H9 (cell line): ENCODE data around the gene ANKRD50. TPM values are rescaled to one million over a fixed set of nuclear protein-coding genes. Genes with fewer than 3 reads are reported as not detected.

Experiments used
- DNase-seq: peaks from one replicate; pipeline ENCODE4 v3.0.0-alpha.2; 2017
- H2AFZ ChIP-seq: one replicate; pipeline ENCODE4 v1.6.1; 2013; ENCODE audit warnings: mild to moderate bottlenecking, low read length, control low read depth, moderate library complexity
- H2AK5ac ChIP-seq: 2 replicates; pipeline ENCODE4 v1.6.1; 2013; ENCODE audit warnings: low read length, control low read depth, mixed read lengths; ENCODE audit not compliant: insufficient read length
- H2BK120ac ChIP-seq: one replicate; pipeline ENCODE4 v1.6.1; 2013; ENCODE audit warnings: low read depth, mild to moderate bottlenecking, low read length, control low read depth, inconsistent platforms; ENCODE audit not compliant: poor library complexity, severe bottlenecking
- H2BK12ac ChIP-seq: 2 replicates; pipeline ENCODE4 v1.6.1; 2013; ENCODE audit warnings: low read length, control low read depth, mixed read lengths, low read depth; ENCODE audit not compliant: insufficient read length
- H2BK15ac ChIP-seq: 2 replicates; pipeline ENCODE4 v1.6.1; 2013; ENCODE audit warnings: low read depth, low read length, control low read depth
- H2BK20ac ChIP-seq: one replicate; pipeline ENCODE4 v1.6.1; 2013; ENCODE audit warnings: low read depth, mild to moderate bottlenecking, low read length, control low read depth, inconsistent platforms; ENCODE audit not compliant: poor library complexity, severe bottlenecking
- H2BK5ac ChIP-seq: 2 replicates; pipeline ENCODE4 v1.6.1; 2013; ENCODE audit warnings: low read length, control low read depth, mixed read lengths; ENCODE audit not compliant: insufficient read length
- H3K14ac ChIP-seq: 2 replicates; pipeline ENCODE4 v1.6.1; 2013; ENCODE audit warnings: low read length, control low read depth; ENCODE audit not compliant: insufficient read depth
- H3K18ac ChIP-seq: 2 replicates; pipeline ENCODE4 v1.6.1; 2013; ENCODE audit warnings: low read depth, mild to moderate bottlenecking, mixed read lengths, low read length, control low read depth; ENCODE audit not compliant: insufficient read length
- H3K23ac ChIP-seq: 2 replicates; pipeline ENCODE4 v1.6.1; 2013; ENCODE audit warnings: low read length, control low read depth, mixed read lengths, low read depth; ENCODE audit not compliant: insufficient read length
- H3K23me2 ChIP-seq: 2 replicates; pipeline ENCODE4 v1.6.1; 2013; ENCODE audit warnings: low read depth, mild to moderate bottlenecking, mixed read lengths, low read length, control low read depth; ENCODE audit not compliant: insufficient read length, poor library complexity, severe bottlenecking
- H3K27ac ChIP-seq: 2 replicates; pipeline ENCODE4 v1.5.1; 2013; ENCODE audit warnings: low read length, control low read depth, mixed read lengths, low read depth; ENCODE audit not compliant: insufficient read length
- H3K27me3 ChIP-seq: 2 replicates; pipeline ENCODE4 v1.6.1; 2013; ENCODE audit warnings: low read length, control low read depth, inconsistent platforms; ENCODE audit not compliant: insufficient read depth
- H3K4ac ChIP-seq: 2 replicates; pipeline ENCODE4 v1.6.1; 2013; ENCODE audit warnings: low read depth, mild to moderate bottlenecking, control low read depth, inconsistent platforms, low read length, moderate library complexity
- H3K4me1 ChIP-seq: 2 replicates; pipeline ENCODE4 v1.6.1; 2013; ENCODE audit warnings: low read length, control low read depth, inconsistent platforms; ENCODE audit not compliant: insufficient read depth
- H3K4me2 ChIP-seq: 2 replicates; pipeline ENCODE4 v1.6.1; 2013; ENCODE audit warnings: low read length, control low read depth, mixed read lengths; ENCODE audit not compliant: insufficient read length, insufficient read depth
- H3K56ac ChIP-seq: 2 replicates; pipeline ENCODE4 v1.6.1; 2013; ENCODE audit warnings: low read depth, mild to moderate bottlenecking, mixed read lengths, low read length, control low read depth; ENCODE audit not compliant: insufficient read length
- H3K79me1 ChIP-seq: 2 replicates; pipeline ENCODE4 v1.6.1; 2013; ENCODE audit warnings: low read depth, mild to moderate bottlenecking, moderate library complexity, low read length, control low read depth, inconsistent platforms; ENCODE audit not compliant: insufficient read depth, poor library complexity, severe bottlenecking
- H3K79me2 ChIP-seq: 2 replicates; pipeline ENCODE4 v1.6.1; 2013; ENCODE audit warnings: low read length, control low read depth, inconsistent platforms; ENCODE audit not compliant: insufficient read depth
- H3K9ac ChIP-seq: 2 replicates; pipeline ENCODE4 v1.6.1; 2013; ENCODE audit warnings: low read length, control low read depth, mixed read lengths; ENCODE audit not compliant: insufficient read length; ENCODE audit errors: extremely low read depth
- H3K9me3 ChIP-seq: one replicate; pipeline ENCODE4 v1.6.1; 2013; ENCODE audit warnings: low read depth, low read length, inconsistent platforms; ENCODE audit not compliant: control insufficient read depth
- H3T11ph ChIP-seq: one replicate; pipeline ENCODE4 v1.6.1; 2013; ENCODE audit warnings: mild to moderate bottlenecking, low read length, control low read depth, inconsistent platforms
- H4K20me1 ChIP-seq: one replicate; pipeline ENCODE4 v1.6.1; 2013; ENCODE audit not compliant: control insufficient read depth, insufficient read length, insufficient read depth
- H4K5ac ChIP-seq: 2 replicates; pipeline ENCODE4 v1.6.1; 2013; ENCODE audit warnings: low read depth, mild to moderate bottlenecking, mixed read lengths, low read length, control low read depth; ENCODE audit not compliant: insufficient read length
- H4K8ac ChIP-seq: replicated peaks from 2 replicates; pipeline ENCODE4 v1.6.1; 2013; ENCODE audit warnings: low read length, control low read depth, mixed read lengths, low read depth; ENCODE audit not compliant: insufficient read length
- H4K91ac ChIP-seq: 2 replicates; pipeline ENCODE4 v1.6.1; 2013; ENCODE audit warnings: low read depth, mild to moderate bottlenecking, moderate library complexity, mixed read lengths, low read length, control low read depth; ENCODE audit not compliant: insufficient read length
- H3K27ac Mint-ChIP-seq, 3 experiments: 2 replicates in 2 of 3; 3 replicates in 1 of 3; pipeline ENCODE4 v1.8.0; 2020 to 2021; ENCODE audit warnings: mixed read lengths in 3 of 3, mild to moderate bottlenecking in 1 of 3, moderate library complexity in 1 of 3
- H3K27me3 Mint-ChIP-seq: 2 replicates; pipeline ENCODE4 v1.8.0; 2021; ENCODE audit warnings: low read depth, mild to moderate bottlenecking, moderate library complexity, mixed read lengths
- H3K36me3 Mint-ChIP-seq, 3 experiments: 2 replicates in 2 of 3; 3 replicates in 1 of 3; pipeline ENCODE4 v1.8.0; 2020 to 2021; ENCODE audit warnings: low read depth in 3 of 3, mixed read lengths in 3 of 3; ENCODE audit not compliant: insufficient read depth in 1 of 3
- H3K4me1 Mint-ChIP-seq, 2 experiments: 2 replicates each; pipeline ENCODE4 v1.8.0; 2020; ENCODE audit warnings: mixed read lengths in 2 of 2
- H3K4me3 Mint-ChIP-seq, 2 experiments: 2 replicates in 1 of 2; 3 replicates in 1 of 2; pipeline ENCODE4 v1.8.0; 2020 to 2021; ENCODE audit warnings: mild to moderate bottlenecking in 2 of 2, mixed read lengths in 2 of 2, moderate library complexity in 1 of 2
- H3K9me3 Mint-ChIP-seq, 2 experiments: 2 replicates in 1 of 2; 3 replicates in 1 of 2; pipeline ENCODE4 v1.8.0; 2020; ENCODE audit warnings: mild to moderate bottlenecking in 2 of 2, mixed read lengths in 2 of 2, moderate library complexity in 1 of 2
- CTCF ChIP-seq: fragments of 200-600 bp; sonication (generic); conservative IDR thresholded peaks from 3 replicates; pipeline ENCODE4 v1.8.0; 2021; ENCODE audit warnings: antibody characterized with exemption, mild to moderate bottlenecking
- WGBS: extraction: QIAGEN DNeasy Blood & Tissue Kit; methylation state at CpG from one replicate; pipeline ENCODE4 v1.1.7; 2013; ENCODE audit warnings: missing lambda C conversion rate, low lambda C conversion rate, mixed read lengths; ENCODE audit not compliant: insufficient read length; ENCODE audit errors: extremely low coverage; 5-methylcytosine and 5-hydroxymethylcytosine counted together
- total RNA-seq: library from RNA; stranded (reverse); gene quantifications from 2 replicates; pipeline ENCODE4 v1.2.1, GENCODE V29; 2021

The ANKRD50 gene
- total RNA-seq, 1 experiment from 2014 or later: 30.1 TPM

DNA sequence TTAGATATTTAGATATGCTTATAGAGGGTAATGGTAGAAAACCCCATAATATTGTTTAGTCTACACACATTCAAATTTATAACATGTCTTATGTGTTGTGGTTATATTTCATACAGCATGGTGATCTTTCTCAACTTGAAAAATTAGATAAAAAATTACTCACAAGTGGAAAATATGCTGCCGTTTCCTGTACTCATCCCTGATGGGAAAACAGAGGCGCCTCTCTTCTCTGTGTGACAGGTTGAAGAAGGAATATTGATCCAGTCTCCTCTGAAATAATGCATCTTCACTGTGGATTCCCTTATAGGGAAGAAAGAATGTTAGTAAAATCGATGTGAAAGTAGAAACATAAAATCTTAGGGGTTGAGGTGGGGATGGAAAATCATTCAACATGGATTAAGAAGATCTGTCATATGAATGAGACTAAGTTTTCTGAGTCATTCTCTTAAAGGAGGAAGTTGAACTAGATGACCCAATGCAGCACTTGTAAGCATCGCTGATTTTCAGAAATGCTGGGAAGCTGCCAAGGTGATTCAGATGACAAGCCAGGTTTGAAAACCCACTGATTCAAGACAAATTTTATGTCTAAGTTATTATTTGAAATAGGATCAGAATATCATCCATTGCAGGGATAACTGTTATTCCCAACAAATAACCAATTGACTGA, 70.7 kb downstream of the ANKRD50 start:
- Histone ChIP-seq H3K4me2 (no peak overlapping the region), H3K9ac (no peak overlapping the region), H4K20me1 (no peaks in the 10 kb centered on the region), H3K56ac (no peak overlapping the region), H2AFZ (no peak overlapping the region), H4K5ac (no peak overlapping the region), H3K79me2 (no peaks in the 10 kb centered on the region), H3K4ac (no peak overlapping the region), H3T11ph (no peak overlapping the region), H2BK120ac (no peak overlapping the region), H3K4me1 (no peaks in the 10 kb centered on the region), H2BK15ac (no peak overlapping the region), H3K23me2 (no peaks in the 10 kb centered on the region), H2BK12ac (no peak overlapping the region), H3K14ac (no peak overlapping the region), H4K91ac (no peak overlapping the region), H3K9me3 (no peaks in the 10 kb centered on the region), H3K23ac (no peak overlapping the region), H2AK5ac (no peak overlapping the region), H2BK5ac (no peak overlapping the region), H3K18ac (no peak overlapping the region), H4K8ac (no peak overlapping the region), H3K27ac (no peak overlapping the region), H3K27me3 (no peaks in the 10 kb centered on the region), H3K79me1 (no peaks in the 10 kb centered on the region), H2BK20ac (no peak overlapping the region)
- WGBS: no CpG with 5 or more reads among the region's 4 CpGs
- no peak for DNase-seq
- peaks cover 0 to 11% (median 4%) of the 10 kb centered on the region in 3 experiments; a peak in 5 of 7 replicates for H3K36me3 Mint-ChIP-seq
- no peaks in the 10 kb centered on the region for H3K27me3 Mint-ChIP-seq
- no peak overlapping the region for H3K4me3 Mint-ChIP-seq
- H3K27ac Mint-ChIP-seq: peak overlapping the region in 1 of 3 experiments; percentile 69; a peak in 1 of 7 replicates
- peaks cover 4 to 6% of the 10 kb centered on the region in 2 experiments; a peak in 4 of 5 replicates for H3K9me3 Mint-ChIP-seq
- no peak for TF ChIP-seq CTCF
- H3K4me1 Mint-ChIP-seq: peaks cover 42 to 46% of the 10 kb centered on the region in 2 experiments
